ENCODE measurements around the gene MEOX1. TPM values are rescaled to one million over a fixed set of nuclear protein-coding genes. Genes with fewer than 3 reads are reported as not detected.
A peak's percentile ranks its signal among the peaks of the same experiment; 100 is the strongest.

MEOX1 gene
- polyA plus RNA-seq (2013, experiment 1 of 2): 0.04 TPM
- 0.04 TPM for polyA plus RNA-seq (2013, experiment 2 of 2)

DNA sequence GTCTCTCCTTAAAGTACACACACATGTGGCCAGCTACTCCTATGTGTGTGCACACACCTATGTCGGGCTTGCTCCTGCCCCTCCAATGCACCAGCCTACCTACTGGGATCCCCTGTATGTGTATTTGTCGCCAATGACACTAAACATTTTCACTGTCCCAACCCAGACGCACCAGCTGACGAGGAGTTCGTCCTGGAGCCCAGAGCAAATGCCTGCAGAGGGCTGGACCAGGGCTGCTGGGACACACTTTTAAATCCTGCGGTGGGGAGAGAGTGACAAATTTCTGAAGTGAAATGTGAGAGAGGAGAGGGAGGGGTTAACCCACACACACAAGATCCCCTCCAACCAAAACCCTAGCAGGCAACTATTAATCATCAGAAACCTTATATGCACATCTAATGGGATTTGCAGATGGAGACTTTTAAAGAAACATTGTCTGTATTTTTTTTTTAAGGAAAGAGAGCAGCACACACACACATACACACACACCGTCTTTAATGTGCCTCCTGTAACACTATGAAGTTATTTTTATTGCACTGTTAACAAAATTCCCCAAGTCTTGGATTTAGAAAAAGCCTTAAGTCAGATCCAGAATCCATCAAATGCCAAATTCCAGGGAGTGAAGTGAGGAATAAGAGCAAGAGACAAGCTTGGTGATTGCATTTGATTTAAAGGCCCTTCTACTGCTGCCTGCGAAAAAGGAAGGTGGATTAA lies at the start of gene MEOX1:
MEOX1 (minus strand) TSS at position 224 of the 714 bp plus-strand sequence. CDS start 388 bp downstream, outside the sequence.
- no peak within 1 kb of the TSS for H3K23ac ChIP-seq (ENCODE audit: low read length)
- H3K4me2 ChIP-seq (ENCODE audit: low read length): no peak within 1 kb of the TSS
- H3K4ac ChIP-seq (ENCODE audit: low read depth, low read length): no peak within 1 kb of the TSS
- no peak within 1 kb of the TSS for H4K5ac ChIP-seq (ENCODE audit: low read length)
- peak; percentile 47 for DNase-seq
- H3K36me3 ChIP-seq (ENCODE audit: control insufficient read depth, insufficient read depth, low read length): no peaks in the 10 kb centered on the region
- H2BK15ac ChIP-seq (replicated peaks; ENCODE audit: low read depth): no peak within 1 kb of the TSS
- H3K4me1 ChIP-seq (ENCODE audit: control insufficient read depth, low read depth, low read length): no peaks in the 10 kb centered on the region
- no peak within 1 kb of the TSS for H3K4me3 ChIP-seq (ENCODE audit: low read length)
- no peak within 1 kb of the TSS for H3K27ac ChIP-seq (ENCODE audit: low read depth, low read length)
- H4K8ac ChIP-seq (ENCODE audit: low read depth, low read length): no peak within 1 kb of the TSS
- no peaks in the 10 kb centered on the region for H3K27me3 ChIP-seq (ENCODE audit: insufficient read depth, low read length, poor library complexity)
- H2BK5ac ChIP-seq (ENCODE audit: low read length): no peak within 1 kb of the TSS
- H3K18ac ChIP-seq (ENCODE audit: low read length): no peak within 1 kb of the TSS
- H2AK5ac ChIP-seq (ENCODE audit: low read length): no peak within 1 kb of the TSS
- no peak within 1 kb of the TSS for H2BK120ac ChIP-seq (ENCODE audit: low read depth, low read length)
- no CpG with 5 or more reads among the region's 8 CpGs for WGBS (ENCODE audit: extremely low coverage, insufficient coverage, low lambda C conversion rate)
- no peak within 1 kb of the TSS for H3K9ac ChIP-seq (ENCODE audit: low read length)
- H3K56ac ChIP-seq (ENCODE audit: low read length): peak within 1 kb of the TSS; percentile 0
- H3K79me1 ChIP-seq (ENCODE audit: low read length): no peaks in the 10 kb centered on the region
- no peaks in the 10 kb centered on the region for H3K79me2 ChIP-seq (ENCODE audit: control insufficient read depth, insufficient read depth, low read length)

DNA sequence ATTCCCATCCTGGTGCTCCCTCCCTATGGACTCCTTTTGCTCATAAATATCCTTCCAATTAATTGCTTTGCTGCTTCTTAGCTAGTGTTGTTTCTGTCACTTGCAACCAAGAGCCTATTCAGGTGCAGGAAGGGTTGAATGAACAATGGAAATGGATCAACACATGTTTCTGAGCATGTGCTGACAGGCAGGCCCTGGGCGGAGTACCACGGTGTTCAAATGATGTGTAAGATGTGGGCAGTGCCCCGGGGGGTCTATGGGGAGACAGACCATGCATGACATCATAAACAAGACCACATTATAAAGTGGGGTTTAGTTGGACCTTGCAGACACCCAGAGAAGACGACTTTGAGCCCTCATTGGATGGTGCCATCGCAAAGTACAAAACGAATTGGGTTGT lies 48.4 kb upstream of the MEOX1 start:
- Histone ChIP-seq H3K36me3 (ENCODE audit: control insufficient read depth, insufficient read depth, low read length) (no peaks in the 10 kb centered on the region), H3K4me1 (ENCODE audit: control insufficient read depth, low read depth, low read length) (no peaks in the 10 kb centered on the region), H2BK120ac (ENCODE audit: low read depth, low read length) (no peak overlapping the region), H3K79me1 (ENCODE audit: low read length) (no peaks in the 10 kb centered on the region), H3K4me3 (ENCODE audit: low read length) (no peak overlapping the region), H3K18ac (ENCODE audit: low read length) (no peak overlapping the region), H3K23ac (ENCODE audit: low read length) (no peak overlapping the region), H4K5ac (ENCODE audit: low read length) (no peak overlapping the region), H3K27me3 (ENCODE audit: insufficient read depth, low read length, poor library complexity) (peaks cover 2% of the 10 kb centered on the region), H3K4ac (ENCODE audit: low read depth, low read length) (no peak overlapping the region), H2BK15ac (replicated peaks; ENCODE audit: low read depth) (no peak overlapping the region), H2AK5ac (ENCODE audit: low read length) (no peak overlapping the region), H4K8ac (ENCODE audit: low read depth, low read length) (no peak overlapping the region), H3K79me2 (ENCODE audit: control insufficient read depth, insufficient read depth, low read length) (no peaks in the 10 kb centered on the region), H3K4me2 (ENCODE audit: low read length) (no peak overlapping the region), H3K27ac (ENCODE audit: low read depth, low read length) (no peak overlapping the region), H2BK5ac (ENCODE audit: low read length) (no peak overlapping the region), H3K9ac (ENCODE audit: low read length) (no peak overlapping the region), H3K56ac (ENCODE audit: low read length) (no peak overlapping the region)
- DNase-seq: no peak
- WGBS (ENCODE audit: extremely low coverage, insufficient coverage, low lambda C conversion rate): no CpG with 5 or more reads among the region's 6 CpGs

DNA sequence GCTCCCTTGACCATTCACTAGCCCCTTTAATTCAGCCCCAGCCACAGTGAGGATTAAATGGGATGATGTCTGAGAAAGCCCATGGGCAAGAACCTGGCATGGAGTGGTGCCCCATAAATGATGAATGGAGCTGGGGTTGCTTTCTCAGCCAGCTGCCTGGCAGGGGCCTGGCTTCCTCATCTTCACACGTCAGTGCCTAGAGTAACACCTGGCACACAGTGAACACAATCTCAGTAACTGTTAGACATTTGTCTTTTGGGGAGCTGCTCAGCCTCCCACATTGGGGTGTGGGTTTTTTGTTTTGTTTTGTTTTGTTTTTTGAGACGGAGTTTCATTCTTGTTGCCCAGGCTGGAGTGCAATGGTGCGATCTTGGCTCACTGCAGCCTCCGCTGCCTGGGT lies 47.5 kb upstream of the MEOX1 start:
- Histone ChIP-seq H3K27me3 (ENCODE audit: insufficient read depth, low read length, poor library complexity) (no peaks in the 10 kb centered on the region), H2BK5ac (ENCODE audit: low read length) (no peak overlapping the region), H3K79me2 (ENCODE audit: control insufficient read depth, insufficient read depth, low read length) (no peaks in the 10 kb centered on the region), H4K8ac (ENCODE audit: low read depth, low read length) (no peak overlapping the region), H3K18ac (ENCODE audit: low read length) (no peak overlapping the region), H3K27ac (ENCODE audit: low read depth, low read length) (no peak overlapping the region), H3K4me1 (ENCODE audit: control insufficient read depth, low read depth, low read length) (no peaks in the 10 kb centered on the region), H3K4me2 (ENCODE audit: low read length) (no peak overlapping the region), H2BK120ac (ENCODE audit: low read depth, low read length) (no peak overlapping the region), H3K23ac (ENCODE audit: low read length) (no peak overlapping the region), H3K56ac (ENCODE audit: low read length) (no peak overlapping the region), H3K4me3 (ENCODE audit: low read length) (no peak overlapping the region), H2AK5ac (ENCODE audit: low read length) (no peak overlapping the region), H3K9ac (ENCODE audit: low read length) (no peak overlapping the region), H3K4ac (ENCODE audit: low read depth, low read length) (no peak overlapping the region), H3K79me1 (ENCODE audit: low read length) (no peaks in the 10 kb centered on the region), H4K5ac (ENCODE audit: low read length) (no peak overlapping the region), H2BK15ac (replicated peaks; ENCODE audit: low read depth) (no peak overlapping the region), H3K36me3 (ENCODE audit: control insufficient read depth, insufficient read depth, low read length) (no peaks in the 10 kb centered on the region)
- no peak for DNase-seq
- no CpG with 5 or more reads among the region's 4 CpGs for WGBS (ENCODE audit: extremely low coverage, insufficient coverage, low lambda C conversion rate)

DNA sequence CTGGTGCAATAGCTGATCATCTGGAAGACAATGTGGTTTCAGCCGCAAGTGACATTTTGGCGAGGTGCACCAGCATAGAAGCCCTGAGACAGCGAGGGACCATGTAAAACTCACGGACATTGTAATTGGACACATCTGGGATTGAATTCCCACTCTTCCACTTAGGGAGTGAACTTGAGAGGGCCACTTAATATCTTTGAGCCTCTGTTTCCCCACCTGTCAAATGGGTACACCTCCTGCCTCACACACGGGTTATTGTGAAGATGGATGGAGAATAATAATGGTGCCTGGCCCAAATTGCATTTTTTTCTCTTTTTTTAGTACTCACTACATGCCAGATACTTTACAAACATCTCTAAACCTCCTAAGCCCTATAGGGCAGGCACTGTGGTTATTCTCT lies 45.5 kb upstream of the MEOX1 start:
- Histone ChIP-seq H4K5ac (ENCODE audit: low read length) (no peak overlapping the region), H3K18ac (ENCODE audit: low read length) (no peak overlapping the region), H3K27ac (ENCODE audit: low read depth, low read length) (no peak overlapping the region), H2BK120ac (ENCODE audit: low read depth, low read length) (no peak overlapping the region), H3K4me1 (ENCODE audit: control insufficient read depth, low read depth, low read length) (no peaks in the 10 kb centered on the region), H3K27me3 (ENCODE audit: insufficient read depth, low read length, poor library complexity) (no peaks in the 10 kb centered on the region), H3K4me3 (ENCODE audit: low read length) (no peak overlapping the region), H3K36me3 (ENCODE audit: control insufficient read depth, insufficient read depth, low read length) (no peaks in the 10 kb centered on the region), H3K4me2 (ENCODE audit: low read length) (no peak overlapping the region), H3K79me1 (ENCODE audit: low read length) (no peaks in the 10 kb centered on the region), H3K9ac (ENCODE audit: low read length) (no peak overlapping the region), H3K23ac (ENCODE audit: low read length) (no peak overlapping the region), H3K79me2 (ENCODE audit: control insufficient read depth, insufficient read depth, low read length) (no peaks in the 10 kb centered on the region), H4K8ac (ENCODE audit: low read depth, low read length) (no peak overlapping the region), H2BK15ac (replicated peaks; ENCODE audit: low read depth) (no peak overlapping the region), H3K56ac (ENCODE audit: low read length) (no peak overlapping the region), H3K4ac (ENCODE audit: low read depth, low read length) (no peak overlapping the region), H2AK5ac (ENCODE audit: low read length) (no peak overlapping the region), H2BK5ac (ENCODE audit: low read length) (no peak overlapping the region)
- DNase-seq: no peak
- no CpG with 5 or more reads among the region's 5 CpGs for WGBS (ENCODE audit: extremely low coverage, insufficient coverage, low lambda C conversion rate)

DNA sequence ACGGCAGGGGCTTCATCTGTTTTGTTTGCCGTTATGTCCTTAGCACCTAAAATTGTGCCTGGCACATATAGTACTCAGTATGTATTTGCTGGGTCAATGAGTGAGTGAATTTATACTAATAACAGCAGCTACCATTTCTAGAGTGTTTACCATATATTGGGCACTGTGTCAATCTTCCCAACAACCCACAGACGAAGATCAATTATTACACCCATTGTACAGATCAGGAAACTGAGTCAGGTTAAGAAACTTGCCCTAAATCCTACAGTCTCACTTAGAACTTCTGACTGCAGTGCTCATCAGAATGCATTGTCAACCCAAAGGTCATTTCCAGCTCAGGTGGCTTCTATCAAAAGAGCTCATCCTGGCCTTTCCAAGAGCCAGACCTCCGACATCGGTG lies 44.5 kb upstream of the MEOX1 start:
- Histone ChIP-seq H3K4me3 (ENCODE audit: low read length) (no peak overlapping the region), H3K23ac (ENCODE audit: low read length) (no peak overlapping the region), H4K5ac (ENCODE audit: low read length) (no peak overlapping the region), H2AK5ac (ENCODE audit: low read length) (no peak overlapping the region), H3K79me2 (ENCODE audit: control insufficient read depth, insufficient read depth, low read length) (no peaks in the 10 kb centered on the region), H4K8ac (ENCODE audit: low read depth, low read length) (no peak overlapping the region), H3K56ac (ENCODE audit: low read length) (no peak overlapping the region), H2BK5ac (ENCODE audit: low read length) (no peak overlapping the region), H3K4me2 (ENCODE audit: low read length) (no peak overlapping the region), H3K27me3 (ENCODE audit: insufficient read depth, low read length, poor library complexity) (no peaks in the 10 kb centered on the region), H2BK120ac (ENCODE audit: low read depth, low read length) (no peak overlapping the region), H3K79me1 (ENCODE audit: low read length) (no peaks in the 10 kb centered on the region), H3K27ac (ENCODE audit: low read depth, low read length) (no peak overlapping the region), H3K9ac (ENCODE audit: low read length) (no peak overlapping the region), H3K4me1 (ENCODE audit: control insufficient read depth, low read depth, low read length) (no peaks in the 10 kb centered on the region), H3K36me3 (ENCODE audit: control insufficient read depth, insufficient read depth, low read length) (no peaks in the 10 kb centered on the region), H2BK15ac (replicated peaks; ENCODE audit: low read depth) (no peak overlapping the region), H3K18ac (ENCODE audit: low read length) (no peak overlapping the region), H3K4ac (ENCODE audit: low read depth, low read length) (no peak overlapping the region)
- no peak for DNase-seq
- WGBS (ENCODE audit: extremely low coverage, insufficient coverage, low lambda C conversion rate): no CpG with 5 or more reads among the region's 5 CpGs

DNA sequence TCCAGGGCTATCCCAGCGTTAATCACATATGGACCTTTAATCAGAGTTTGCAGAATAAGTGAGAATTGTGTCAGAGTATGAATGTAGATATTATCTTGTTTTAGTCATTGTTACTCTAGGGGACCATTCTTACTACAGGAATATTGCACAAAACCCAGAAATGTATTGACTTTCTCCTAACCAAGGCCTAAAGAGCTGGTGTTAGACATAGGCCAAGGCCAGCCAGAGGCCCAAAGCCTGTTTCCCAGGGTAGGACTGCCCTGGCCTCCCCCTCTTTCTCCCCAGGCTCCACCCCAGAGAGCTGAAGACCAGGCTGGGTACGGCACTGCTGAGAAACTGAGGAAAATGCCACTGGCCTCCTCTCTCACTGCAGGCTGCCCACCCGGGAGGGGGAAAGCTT lies 41.9 kb upstream of the MEOX1 start:
- Histone ChIP-seq H3K4me1 (ENCODE audit: control insufficient read depth, low read depth, low read length) (no peaks in the 10 kb centered on the region), H2BK15ac (replicated peaks; ENCODE audit: low read depth) (no peak overlapping the region), H3K9ac (ENCODE audit: low read length) (no peak overlapping the region), H3K18ac (ENCODE audit: low read length) (no peak overlapping the region), H4K8ac (ENCODE audit: low read depth, low read length) (no peak overlapping the region), H3K4ac (ENCODE audit: low read depth, low read length) (no peak overlapping the region), H3K79me1 (ENCODE audit: low read length) (no peaks in the 10 kb centered on the region), H3K27me3 (ENCODE audit: insufficient read depth, low read length, poor library complexity) (no peaks in the 10 kb centered on the region), H2BK120ac (ENCODE audit: low read depth, low read length) (no peak overlapping the region), H3K36me3 (ENCODE audit: control insufficient read depth, insufficient read depth, low read length) (no peaks in the 10 kb centered on the region), H3K27ac (ENCODE audit: low read depth, low read length) (no peak overlapping the region), H2BK5ac (ENCODE audit: low read length) (no peak overlapping the region), H3K56ac (ENCODE audit: low read length) (no peak overlapping the region), H3K23ac (ENCODE audit: low read length) (no peak overlapping the region), H4K5ac (ENCODE audit: low read length) (no peak overlapping the region), H3K79me2 (ENCODE audit: control insufficient read depth, insufficient read depth, low read length) (no peaks in the 10 kb centered on the region), H3K4me3 (ENCODE audit: low read length) (no peak overlapping the region), H3K4me2 (ENCODE audit: low read length) (no peak overlapping the region), H2AK5ac (ENCODE audit: low read length) (no peak overlapping the region)
- no CpG with 5 or more reads among the region's 3 CpGs for WGBS (ENCODE audit: extremely low coverage, insufficient coverage, low lambda C conversion rate)
- DNase-seq: no peak
